IPS-NIHi7 (cell line): Measurements from ENCODE around the gene PEX14.

Experiments
- DNase-seq: peaks from one replicate; pipeline ENCODE4 v3.0.0; 2012; ENCODE audit warnings: mixed read lengths; ENCODE audit errors: extremely low spot score

The PEX14 gene

GRCh38 chr1:10592373-10592772 is 117.6 kb downstream of the PEX14 start:
- no peak for DNase-seq

- DNase-seq: no peak
Observed at GRCh38 chr1:10593750-10594149, 119.0 kb downstream of the PEX14 start.

DNA sequence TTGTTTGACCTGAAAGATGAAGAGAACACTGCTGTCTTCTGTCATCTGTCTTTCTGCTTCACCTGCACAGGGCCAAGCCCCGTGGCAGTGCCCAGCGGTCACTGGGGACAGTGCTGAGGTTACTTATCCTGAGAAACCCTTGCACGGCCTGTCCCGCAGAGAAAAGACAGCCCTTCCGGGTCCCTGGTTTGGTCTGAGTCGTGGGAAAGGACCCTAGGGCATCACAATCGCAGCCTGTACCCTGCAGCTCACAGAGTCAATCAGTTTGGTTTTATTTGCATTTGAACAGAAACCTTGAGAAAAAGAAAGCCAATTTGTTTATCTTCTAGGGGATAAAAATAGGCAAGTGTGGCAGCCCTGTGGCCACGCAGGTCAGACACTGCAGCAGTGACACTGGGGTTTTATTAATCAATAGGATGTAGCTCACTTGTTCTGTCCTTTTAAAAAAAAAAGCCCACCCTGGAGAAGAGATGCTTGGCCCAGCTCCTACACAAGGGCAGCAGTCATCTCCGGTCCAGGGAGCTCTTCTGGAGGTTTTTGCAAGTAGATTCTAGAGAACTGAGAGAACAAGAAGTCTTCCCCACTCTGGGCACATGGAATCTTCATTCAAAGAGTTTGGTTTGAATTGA is 120.0 kb downstream of the PEX14 start:
- no peak for DNase-seq

DNA sequence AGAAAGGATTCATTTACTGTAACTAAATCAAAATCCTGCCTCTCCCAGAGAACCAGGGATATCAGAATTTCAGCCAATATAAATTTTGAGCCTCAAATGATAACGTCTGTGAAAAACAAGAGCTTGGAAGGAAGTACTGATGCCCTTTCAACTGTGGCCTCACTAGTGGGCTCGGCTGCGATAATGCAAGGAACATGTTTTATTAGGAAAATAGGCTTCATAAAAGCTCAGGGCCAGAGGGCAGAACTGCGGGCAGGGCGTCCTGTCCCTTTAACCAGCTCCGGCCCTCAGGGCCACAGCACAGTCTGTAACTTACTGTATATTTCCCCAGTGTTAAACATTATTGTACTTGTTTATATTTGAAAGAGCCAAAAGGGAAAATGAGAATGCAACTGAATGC is 122.0 kb downstream of the PEX14 start:
- DNase-seq: no peak

DNA sequence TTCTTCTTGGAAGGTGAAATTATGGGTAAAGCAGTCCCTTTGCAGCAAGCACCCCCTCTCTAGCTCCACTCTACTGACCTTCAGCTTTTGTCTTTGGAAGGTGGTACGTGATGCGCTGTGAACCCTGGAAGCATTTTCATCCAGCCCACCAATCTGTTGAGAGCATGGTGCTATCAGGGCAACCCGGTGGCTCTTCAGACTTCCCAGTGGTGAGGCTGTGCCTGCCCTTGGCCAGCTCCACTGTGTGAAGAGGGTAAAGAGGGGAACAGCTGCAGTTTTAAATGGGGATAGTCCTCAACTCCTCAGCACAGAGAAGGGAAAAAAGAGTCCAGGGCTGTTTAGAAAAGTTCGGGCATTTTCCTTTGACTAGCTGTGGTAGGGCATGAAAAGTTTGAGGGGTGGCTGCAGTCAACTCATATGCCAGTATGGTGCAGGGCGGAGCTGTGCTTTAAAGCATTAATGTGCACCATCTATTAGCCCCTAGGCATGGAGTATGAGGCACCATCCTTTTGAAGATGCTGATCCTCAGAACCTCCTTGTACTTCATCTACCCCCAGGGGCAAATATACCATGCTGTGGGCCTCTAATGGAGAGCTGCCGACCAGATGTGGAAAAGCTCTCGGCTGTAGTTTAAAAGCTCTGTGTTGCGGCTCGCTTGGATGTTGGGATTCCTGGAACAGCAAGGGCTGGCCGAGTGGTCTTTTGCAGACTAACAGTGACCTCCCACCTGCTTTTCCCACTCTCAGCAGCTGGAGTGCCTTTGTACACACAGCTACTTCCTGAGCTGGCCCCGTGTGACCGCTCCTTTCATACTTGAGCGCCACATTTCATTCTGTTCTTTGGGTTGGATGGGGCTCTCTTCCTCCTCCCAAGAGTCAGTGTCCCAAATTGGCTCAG is 123.0 kb downstream of the PEX14 start:
- no peak for DNase-seq

GRCh38 chr1:10598389-10598702 is 123.6 kb downstream of the PEX14 start:
- no peak for DNase-seq

DNA sequence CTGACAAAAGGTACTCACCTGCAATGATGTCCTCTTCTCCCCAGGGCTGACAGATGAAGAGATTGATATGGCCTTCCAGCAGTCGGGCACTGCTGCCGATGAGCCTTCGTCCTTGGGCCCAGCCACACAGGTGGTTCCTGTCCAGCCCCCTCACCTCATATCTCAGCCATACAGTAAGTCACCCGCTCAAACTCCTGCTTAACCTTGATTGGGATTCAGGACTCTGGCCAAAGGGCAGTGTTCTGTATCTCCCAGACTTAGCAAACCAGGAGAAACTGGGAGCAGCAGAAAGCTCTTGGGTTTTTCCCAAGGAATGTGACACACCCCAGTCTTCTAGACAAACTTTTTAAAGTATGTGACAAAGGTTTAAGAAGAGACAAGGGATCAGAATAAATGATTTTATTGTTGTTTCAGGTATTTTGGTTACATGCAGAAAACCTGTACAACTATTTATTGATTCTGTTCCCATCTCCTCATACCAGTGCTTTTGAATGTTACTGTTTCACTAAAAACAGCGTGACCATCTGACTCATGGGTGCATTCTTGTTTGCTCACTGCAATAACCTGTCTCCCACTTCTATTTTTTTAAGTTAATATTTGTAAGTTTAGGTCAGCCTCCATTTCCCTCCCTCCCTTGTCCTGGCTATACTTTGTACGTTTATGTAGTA is 124.6 kb downstream of the PEX14 start:
- no peak for DNase-seq

DNA sequence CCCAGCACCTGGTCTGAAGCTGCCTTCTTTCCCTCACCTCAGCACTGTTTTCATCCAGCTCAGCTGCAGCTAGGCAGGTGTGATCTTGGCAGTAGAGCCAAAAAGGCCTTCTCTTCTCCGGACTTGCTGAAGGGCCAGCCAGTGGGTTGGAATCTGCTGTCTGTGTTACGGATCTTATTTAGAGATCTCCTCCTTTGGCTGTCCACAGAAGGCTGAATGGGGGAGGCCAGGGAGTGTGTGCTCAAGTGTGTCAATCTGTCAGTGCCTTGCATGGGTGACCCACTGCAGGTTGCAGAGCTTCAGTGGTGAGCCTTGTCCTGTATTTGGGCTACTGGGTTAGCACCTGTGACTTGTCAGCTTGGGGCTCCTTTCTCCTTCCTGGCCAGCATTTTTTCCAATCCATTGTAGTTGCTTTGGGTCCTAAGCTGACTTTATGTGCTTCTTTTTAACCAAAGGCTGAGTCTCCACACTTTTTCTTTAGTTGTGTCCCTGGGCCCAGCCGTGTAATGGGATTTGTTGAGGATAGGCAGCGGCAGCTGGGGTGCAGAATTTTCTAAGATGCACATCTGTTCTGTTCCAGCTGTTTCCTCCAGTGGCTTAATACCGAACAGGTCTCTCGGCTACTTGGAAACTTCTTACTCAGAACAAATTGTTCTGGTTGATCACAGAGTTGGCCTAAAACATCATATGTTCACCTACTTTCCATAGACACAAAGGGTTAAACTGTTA is 126.8 kb downstream of the PEX14 start:
- no peak for DNase-seq

DNA sequence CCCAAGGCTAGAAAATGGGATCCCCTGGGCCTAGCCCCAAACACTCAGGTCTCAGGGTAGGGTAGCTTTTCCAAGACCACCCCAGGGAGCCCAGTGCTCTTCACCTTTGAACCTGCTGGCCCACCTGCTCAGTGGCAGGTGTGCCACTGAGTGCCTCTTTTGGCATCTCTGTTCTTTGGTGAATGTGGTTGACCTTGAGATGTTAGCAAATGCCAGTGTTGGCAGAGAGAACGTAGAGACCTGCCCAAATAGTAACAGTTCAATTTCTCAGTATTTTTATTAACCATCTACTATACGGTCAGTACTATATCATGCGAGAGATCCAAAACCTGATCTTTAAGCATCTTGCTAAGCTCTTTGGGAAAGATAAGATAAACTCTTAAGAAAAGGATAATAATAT is 128.2 kb downstream of the PEX14 start:
- no peak for DNase-seq

GRCh38 chr1:10604966-10605365 is 130.2 kb downstream of the PEX14 start:
- no peak for DNase-seq

DNA sequence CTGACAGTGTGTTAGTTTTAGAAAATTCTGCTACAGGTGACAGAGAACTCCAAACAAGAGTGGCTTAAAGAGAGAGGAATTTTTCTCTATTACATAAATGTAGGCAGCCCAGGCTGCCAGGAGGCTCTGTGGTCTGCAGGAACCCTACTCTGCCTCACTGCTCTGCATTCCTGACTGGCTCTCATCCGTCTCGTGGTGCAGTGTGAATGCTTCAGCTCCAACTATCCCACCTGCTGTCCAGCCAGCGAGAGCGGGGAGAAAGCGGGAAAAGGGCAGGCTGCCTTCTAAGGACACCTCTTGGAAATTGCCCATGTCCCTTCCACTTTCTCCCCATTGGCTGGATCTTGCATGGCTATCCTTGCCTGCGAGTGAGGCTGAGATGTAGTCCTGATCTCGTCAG is 131.3 kb downstream of the PEX14 start:
- no peak for DNase-seq

DNA sequence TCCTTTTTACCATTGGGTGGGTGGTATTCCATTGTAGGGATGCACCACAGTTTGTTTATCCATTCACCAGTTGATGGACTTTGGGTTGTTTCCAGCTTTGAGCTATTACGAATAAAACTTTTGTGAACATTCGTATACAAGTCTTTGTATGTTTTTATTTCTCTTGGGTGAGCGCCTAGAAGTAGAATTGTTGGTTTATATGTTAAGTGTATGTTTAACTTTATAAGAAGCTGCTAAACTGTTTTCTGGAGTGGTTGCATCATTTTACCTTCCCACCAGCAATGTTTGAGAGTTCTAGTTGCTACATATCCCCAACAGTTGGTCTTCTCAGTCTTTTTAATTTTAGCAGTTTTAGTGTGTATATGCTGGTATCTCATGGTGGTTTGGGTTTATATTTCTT is 132.5 kb downstream of the PEX14 start:
- DNase-seq: no peak

DNA sequence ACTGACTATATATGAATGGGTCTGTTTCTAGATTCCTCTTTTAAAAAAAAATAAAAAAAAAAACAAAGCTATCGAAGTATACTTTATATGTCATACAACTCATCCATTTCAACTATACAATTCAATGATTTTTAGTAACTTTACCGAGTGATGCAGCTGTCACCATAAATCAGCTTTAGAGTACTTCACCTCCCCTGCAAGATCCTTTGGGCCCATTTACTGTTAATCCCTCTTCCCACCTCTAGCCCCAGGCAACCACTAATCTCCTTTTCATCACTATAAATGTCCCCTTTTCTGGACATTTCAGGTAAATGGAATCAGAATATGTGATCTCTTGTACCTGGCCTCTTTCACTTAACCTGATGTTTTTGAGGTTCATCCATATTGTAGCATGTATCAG is 133.9 kb downstream of the PEX14 start:
- DNase-seq: no peak

DNA sequence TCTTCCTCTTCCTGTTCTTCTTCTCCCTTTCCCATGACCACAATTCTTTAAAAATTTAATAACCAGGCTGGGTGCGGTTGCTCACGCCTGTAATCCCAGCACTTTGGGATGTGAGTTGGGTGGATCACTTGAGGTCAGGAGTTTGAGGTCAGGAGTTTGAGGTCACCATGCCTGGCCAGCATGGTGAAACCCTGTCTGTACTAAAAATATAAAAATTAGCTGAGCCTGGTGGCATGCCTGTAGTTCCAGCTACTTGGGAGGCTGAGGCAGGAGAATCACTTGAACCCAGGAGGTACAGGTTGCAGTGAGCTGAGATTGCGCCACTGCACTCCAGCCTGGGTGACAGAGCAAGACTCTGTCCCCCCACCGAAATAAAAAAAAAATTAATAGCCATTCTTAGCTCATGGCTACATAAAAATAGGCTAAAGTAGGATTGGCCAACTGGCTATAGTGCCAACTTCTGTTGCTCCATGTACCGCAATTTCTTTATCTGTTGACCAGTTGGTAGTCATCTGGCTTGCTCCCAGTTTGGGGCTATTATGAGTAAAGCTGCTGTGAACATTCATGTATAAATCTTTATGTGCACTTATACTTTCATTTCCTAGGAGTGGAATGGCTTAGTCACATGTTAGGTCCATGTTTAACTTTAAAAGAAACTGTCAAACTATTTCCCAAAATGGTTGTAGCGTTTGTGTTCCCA is 136.3 kb downstream of the PEX14 start:
- no peak for DNase-seq

DNA sequence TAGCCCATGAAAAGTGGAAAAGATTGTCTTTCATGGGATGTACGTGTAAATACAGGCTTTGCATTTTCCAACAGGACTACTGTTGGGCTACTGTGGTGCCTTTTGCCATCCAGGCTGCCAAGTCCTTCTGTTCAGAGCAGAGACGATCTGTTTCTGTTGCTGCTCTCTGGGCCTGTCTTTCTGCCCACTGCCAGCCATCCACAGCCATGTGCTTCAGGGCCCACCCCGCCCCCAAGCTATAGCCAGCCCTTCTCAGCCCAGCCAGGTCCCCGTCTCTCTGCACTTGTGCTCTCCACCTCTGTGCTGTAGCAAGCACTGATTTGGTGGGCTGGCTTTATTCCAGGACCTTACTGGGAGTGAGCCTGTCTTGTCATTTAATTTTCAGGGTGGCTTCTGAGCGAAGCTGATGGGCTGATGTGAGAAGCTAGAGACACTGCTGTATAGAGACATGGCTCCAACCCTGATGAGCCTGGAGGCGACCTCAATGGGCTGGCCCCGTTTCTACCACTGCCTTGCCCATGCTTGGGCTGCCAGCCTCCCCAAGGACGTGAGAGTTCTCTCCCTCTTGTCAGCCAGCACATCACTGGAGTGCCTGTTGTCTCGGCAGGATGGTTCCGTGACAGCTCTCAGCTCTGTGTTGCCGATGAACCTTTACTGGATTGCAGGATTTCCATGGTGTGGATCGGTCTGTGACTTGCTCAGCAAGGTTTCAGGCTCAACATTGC is 137.8 kb downstream of the PEX14 start:
- DNase-seq: no peak

- DNase-seq: no peak
Observed at GRCh38 chr1:10613340-10613739, 138.6 kb downstream of the PEX14 start.

- no peak for DNase-seq
Observed at GRCh38 chr1:10613861-10614260, 139.1 kb downstream of the PEX14 start.

DNA sequence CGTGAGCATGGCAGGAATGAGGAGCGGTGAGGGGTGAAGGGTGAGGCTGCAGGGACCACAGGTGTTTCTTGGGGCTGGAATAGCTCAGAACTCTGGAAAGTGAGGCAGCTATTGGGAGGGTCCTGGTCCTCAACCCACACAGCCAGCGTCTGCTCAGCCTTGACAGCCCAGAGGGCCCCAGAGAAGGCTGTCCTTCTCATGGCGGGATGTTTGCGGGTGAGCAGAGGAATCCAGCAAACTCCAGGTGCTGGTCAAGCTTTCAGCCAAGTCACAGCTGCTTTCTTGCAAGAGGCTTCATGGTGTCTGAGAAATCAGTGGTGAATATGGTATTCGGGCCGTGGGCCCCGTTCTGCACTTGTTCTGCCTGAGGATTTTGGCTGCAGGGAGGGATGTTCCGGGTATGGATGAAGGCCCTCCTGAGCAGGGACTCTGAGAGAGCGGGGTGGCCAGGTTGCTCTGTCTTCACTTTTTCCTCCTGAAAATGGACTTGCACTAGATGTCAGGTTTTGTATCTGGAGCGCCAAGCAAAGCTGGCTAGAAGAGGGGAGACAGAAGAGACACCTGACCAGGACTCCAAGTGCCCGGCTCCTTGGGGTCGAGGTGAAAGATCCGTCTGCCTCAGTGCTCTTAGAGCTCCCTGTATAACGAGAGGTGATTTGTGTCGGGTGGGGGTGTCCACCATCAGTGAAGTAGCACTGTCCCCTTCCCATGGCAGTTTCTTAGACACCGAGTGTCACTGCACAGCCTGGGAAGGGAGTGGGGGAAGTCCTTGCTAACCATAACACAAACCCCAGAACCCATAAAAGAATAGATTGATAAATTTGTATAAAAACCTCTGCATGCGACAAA is 139.9 kb downstream of the PEX14 start:
- no peak for DNase-seq

DNA sequence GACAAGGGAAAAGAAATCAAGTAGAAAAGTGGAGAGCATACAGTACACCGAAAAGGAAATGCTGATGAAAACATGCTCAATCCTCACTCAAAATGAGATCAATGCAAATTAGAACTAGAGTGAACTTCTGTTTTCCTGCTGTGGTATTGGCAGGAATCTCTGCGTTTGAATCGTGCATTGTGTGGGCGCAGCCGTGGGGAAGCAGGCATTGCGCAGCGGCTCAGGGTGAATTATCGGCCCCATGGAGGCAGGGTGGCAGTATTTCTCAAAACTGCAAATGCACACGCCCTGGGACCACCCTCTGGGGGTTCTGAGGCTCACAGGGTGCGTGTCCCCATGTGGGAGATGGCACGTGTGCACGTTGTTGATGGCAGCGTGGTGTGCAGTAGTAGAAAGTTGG is 140.6 kb downstream of the PEX14 start:
- no peak for DNase-seq
